Chondrocyte (in vitro differentiated cells): ENCODE data around the gene ITGA6. TPM values are rescaled to one million over a fixed set of nuclear protein-coding genes. Genes with fewer than 3 reads are reported as not detected.

ENCODE experiments used
- DNase-seq: peaks from one replicate; pipeline ENCODE4 v3.0.0; 2021; ENCODE audit warnings: mixed read lengths, low spot score
- H3K27ac Mint-ChIP-seq: one replicate; pipeline ENCODE4 v1.8.0; 2021; ENCODE audit warnings: mild to moderate bottlenecking, moderate library complexity, mixed read lengths; ENCODE audit not compliant: unreplicated experiment
- H3K27me3 Mint-ChIP-seq: 2 replicates; pipeline ENCODE4 v1.8.0; 2021; ENCODE audit warnings: low read depth, mixed read lengths
- H3K36me3 Mint-ChIP-seq: 2 replicates; pipeline ENCODE4 v1.8.0; 2021; ENCODE audit warnings: low read depth, mixed read lengths
- H3K4me1 Mint-ChIP-seq: 2 replicates; pipeline ENCODE4 v1.8.0; 2021; ENCODE audit warnings: low read depth, mild to moderate bottlenecking, mixed read lengths
- H3K4me3 Mint-ChIP-seq: one replicate; pipeline ENCODE4 v1.8.0; 2021; ENCODE audit warnings: mild to moderate bottlenecking, moderate library complexity, mixed read lengths; ENCODE audit not compliant: unreplicated experiment
- H3K9me3 Mint-ChIP-seq: 2 replicates; pipeline ENCODE4 v1.8.0; 2021; ENCODE audit warnings: low read depth, mixed read lengths
- total RNA-seq: library from RNA; stranded (reverse); gene quantifications from 3 replicates; pipeline ENCODE4 v1.2.1, GENCODE V29; 2021
- TF ChIP-seq, protein P1 (sequence below): fragments of 200-600 bp; sonication (generic); IDR thresholded peaks from 2 replicates; pipeline ENCODE4 v1.5.0; 2021; ENCODE audit warnings: antibody characterized with exemption, mild to moderate bottlenecking, moderate library complexity

ITGA6 gene
- total RNA-seq, 1 donor from 2014 or later: 5.0 TPM

DNA sequence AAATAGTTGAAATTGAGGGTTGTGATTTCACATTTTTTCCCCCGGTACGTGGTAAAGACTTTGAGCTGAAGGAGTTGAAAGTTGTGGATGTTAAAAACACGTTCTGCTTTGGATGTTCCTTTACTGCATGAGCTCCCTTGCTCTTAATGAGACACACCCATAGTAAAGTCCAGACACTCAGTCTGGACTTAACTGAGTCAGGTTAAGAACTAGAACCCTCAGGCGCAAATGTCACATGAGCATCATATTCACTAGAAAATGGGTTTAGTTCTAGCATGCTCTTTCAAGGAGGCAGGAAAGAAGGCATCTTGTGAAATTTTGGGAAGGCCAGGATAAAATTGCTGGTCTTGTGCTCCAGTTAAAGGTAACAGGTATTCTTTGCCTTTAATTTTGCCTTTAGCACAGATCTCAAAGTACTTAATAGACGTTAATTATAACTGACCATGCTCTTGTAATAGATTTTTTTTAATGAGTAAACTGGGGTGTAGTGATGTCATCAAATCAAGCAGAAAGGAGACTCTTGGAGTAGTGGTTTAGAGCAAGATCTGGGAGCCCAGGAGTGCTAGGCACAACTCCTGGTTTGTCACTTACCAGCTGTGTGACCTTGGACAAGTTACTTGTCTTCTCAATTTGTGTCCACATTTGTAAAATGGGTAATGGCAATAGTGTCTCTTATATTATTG is 20.6 kb downstream of the ITGA6 start:
- no peak overlapping the region for H3K27ac Mint-ChIP-seq
- H3K4me3 Mint-ChIP-seq: no peak overlapping the region
- no peaks in the 10 kb centered on the region for H3K9me3 Mint-ChIP-seq

DNA sequence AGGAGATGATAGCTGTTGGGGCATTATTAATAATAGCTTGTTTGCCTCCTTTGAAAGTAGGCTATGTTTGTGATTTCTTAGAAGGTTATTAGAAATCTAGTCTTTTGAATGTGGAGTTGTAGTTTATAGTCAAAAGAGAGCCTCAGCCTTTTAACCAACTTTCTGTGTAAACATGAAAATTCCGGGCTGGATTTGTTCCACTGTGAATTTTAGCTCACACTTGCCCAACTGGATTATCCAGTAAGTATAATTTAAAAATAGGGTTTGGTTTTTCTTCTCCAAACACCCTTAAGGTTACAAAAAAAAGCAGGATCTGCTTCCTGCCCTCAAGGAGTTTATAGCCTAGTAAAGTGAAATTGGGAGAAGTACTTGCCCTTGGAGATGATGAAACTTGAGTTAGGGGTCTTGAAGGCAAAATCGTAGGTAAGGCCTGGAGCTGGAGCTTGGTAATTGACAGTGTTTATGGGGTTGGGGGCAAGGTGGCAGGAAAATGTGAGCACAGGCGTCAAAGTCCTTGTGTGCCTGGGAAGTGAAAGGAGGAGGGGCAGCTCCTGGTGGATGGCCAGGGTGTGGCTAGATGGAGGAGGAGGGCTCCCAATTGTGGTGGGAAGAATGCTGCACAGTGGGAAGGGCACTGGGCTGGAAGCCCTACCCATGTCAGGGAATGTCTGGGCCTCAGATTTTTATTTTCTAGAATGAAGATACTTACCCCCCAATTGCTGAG is 21.3 kb downstream of the ITGA6 start:
- no peak overlapping the region for H3K27ac Mint-ChIP-seq
- no peaks in the 10 kb centered on the region for H3K27me3 Mint-ChIP-seq
- peaks cover 6% of the 10 kb centered on the region for H3K4me1 Mint-ChIP-seq
- H3K36me3 Mint-ChIP-seq: no peaks in the 10 kb centered on the region
- TF ChIP-seq, protein P1, sequence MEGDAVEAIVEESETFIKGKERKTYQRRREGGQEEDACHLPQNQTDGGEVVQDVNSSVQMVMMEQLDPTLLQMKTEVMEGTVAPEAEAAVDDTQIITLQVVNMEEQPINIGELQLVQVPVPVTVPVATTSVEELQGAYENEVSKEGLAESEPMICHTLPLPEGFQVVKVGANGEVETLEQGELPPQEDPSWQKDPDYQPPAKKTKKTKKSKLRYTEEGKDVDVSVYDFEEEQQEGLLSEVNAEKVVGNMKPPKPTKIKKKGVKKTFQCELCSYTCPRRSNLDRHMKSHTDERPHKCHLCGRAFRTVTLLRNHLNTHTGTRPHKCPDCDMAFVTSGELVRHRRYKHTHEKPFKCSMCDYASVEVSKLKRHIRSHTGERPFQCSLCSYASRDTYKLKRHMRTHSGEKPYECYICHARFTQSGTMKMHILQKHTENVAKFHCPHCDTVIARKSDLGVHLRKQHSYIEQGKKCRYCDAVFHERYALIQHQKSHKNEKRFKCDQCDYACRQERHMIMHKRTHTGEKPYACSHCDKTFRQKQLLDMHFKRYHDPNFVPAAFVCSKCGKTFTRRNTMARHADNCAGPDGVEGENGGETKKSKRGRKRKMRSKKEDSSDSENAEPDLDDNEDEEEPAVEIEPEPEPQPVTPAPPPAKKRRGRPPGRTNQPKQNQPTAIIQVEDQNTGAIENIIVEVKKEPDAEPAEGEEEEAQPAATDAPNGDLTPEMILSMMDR: no peak
- no peak overlapping the region for H3K4me3 Mint-ChIP-seq
- no peak for DNase-seq
- H3K9me3 Mint-ChIP-seq: no peaks in the 10 kb centered on the region

More for the DNA sequence above, 20.6 kb downstream of the ITGA6 start:
- Mint-ChIP-seq H3K4me1 (peaks cover 6% of the 10 kb centered on the region), H3K27me3 (no peaks in the 10 kb centered on the region), H3K36me3 (no peaks in the 10 kb centered on the region)
- TF ChIP-seq, protein P1: no peak
- DNase-seq: no peak

DNA sequence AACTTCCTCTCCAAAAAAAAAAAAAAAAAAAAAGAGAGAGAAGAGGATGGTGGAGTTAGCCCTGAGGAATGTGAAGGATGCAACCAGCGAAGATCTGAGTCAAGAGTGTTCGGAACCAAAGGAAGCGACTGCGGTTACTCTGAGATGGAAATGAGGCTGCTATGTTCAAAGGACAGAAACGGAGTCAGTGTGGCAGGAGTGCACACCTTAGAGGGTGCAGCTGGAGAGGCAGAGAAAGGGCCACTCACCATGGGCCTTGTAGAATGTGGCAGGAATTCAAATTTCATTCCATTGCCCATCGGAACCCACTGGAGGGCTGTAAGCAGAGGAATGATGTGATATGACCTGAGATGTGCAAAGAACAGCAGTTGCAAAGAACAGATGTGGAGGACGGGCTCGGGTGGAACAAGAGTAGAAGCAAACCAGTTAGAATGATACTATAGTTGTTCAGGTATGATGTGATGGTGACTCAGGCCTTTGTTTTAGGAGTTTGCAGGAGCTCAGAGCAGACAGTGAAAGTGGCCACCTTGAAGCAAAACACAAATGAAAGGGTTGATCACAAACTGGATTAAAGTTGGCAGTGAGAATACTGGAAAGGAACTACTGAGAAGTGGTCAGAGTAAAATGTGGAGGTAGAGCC is 22.6 kb downstream of the ITGA6 start:
- Mint-ChIP-seq H3K27me3 (no peaks in the 10 kb centered on the region), H3K4me1 (peaks cover 6% of the 10 kb centered on the region), H3K9me3 (no peaks in the 10 kb centered on the region), H3K4me3 (no peak overlapping the region), H3K36me3 (no peaks in the 10 kb centered on the region), H3K27ac (no peak overlapping the region)
- DNase-seq: no peak
- TF ChIP-seq, protein P1: no peak

DNA sequence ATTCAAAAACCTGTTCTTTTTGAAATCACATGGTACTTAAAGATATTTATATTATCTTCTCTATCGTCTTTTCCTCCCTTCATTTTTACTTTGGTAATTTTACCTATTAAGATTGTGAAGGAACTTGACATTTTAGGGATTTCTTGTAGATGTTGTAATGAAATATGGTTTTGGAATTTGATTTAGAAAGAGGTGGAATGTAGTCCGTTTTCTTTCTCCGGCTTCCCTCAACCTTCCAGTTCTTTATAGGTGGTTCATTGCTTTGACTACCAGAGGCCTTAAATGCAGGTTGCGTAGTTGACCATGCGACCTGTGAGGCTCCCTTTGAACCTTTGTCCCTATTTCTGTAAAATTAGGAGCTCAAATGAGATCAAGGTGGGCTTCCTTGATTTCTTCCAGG is 24.5 kb downstream of the ITGA6 start:
- Mint-ChIP-seq H3K36me3 (no peaks in the 10 kb centered on the region), H3K27me3 (no peaks in the 10 kb centered on the region), H3K27ac (no peak overlapping the region), H3K4me3 (no peak overlapping the region), H3K4me1 (peaks cover 6% of the 10 kb centered on the region), H3K9me3 (no peaks in the 10 kb centered on the region)
- DNase-seq: no peak
- TF ChIP-seq, protein P1: no peak

DNA sequence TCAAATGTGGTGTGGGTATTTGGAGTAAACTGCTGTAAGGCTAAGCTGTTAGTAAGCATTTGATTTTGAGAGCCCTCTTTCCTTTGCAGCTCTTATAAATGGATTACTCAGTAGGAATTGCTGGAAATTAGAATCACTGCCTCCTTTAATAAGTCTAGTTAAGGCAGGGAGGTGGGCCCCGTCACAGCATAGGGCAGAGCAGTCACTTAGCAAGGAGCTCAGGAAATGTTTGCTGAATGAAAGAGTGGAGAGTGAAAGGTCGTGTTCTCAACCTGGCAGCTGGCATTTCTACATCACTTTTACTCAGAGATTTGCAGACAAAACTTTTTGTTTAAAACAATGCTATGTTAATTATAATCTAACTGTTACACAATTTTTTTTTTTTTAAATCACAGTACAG is 25.5 kb downstream of the ITGA6 start:
- no peak overlapping the region for H3K27ac Mint-ChIP-seq
- TF ChIP-seq, protein P1: no peak
- H3K9me3 Mint-ChIP-seq: no peaks in the 10 kb centered on the region
- H3K4me3 Mint-ChIP-seq: no peak overlapping the region
- DNase-seq: no peak
- H3K27me3 Mint-ChIP-seq: no peaks in the 10 kb centered on the region
- peaks cover under 1% of the 10 kb centered on the region for H3K4me1 Mint-ChIP-seq
- H3K36me3 Mint-ChIP-seq: no peaks in the 10 kb centered on the region
